ENCODE data around the gene FAM234A. TPM values are rescaled to one million over a fixed set of nuclear protein-coding genes. Genes with fewer than 3 reads are reported as not detected.
A peak's percentile ranks its signal among the peaks of the same experiment; 100 is the strongest.

Gene FAM234A
- total RNA-seq, 4 donors from 2014 or later: 108 to 223 (median 166) TPM

DNA sequence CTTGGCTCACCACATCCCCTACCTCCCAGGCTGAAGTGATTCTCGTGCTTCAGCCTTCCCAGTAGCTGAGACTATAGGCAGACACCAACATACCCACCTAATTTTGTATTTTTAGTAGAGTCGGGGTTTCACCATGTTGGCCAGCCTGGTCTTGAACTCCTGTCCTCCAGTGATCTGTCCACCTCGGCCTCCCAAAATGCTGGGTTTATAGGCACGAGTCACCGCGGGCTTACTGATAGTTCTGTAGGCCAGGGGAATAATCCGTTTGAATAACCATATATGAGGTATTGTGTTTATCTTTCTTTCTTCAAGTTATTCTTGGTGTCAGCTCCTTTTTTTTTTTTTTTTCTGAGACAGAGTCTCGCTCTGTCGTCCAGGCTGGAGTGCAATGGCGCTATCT is 7.7 kb downstream of the FAM234A start:
- Histone ChIP-seq H3K27me3 (no peaks in the 10 kb centered on the region), H3K9me3 (no peaks in the 10 kb centered on the region), H3K4me3 (no peak overlapping the region), H3K36me3 (no peaks in the 10 kb centered on the region), H3K4me1 (peaks cover 0 to 33% (median 0%) of the 10 kb centered on the region in 4 donors), H3K27ac (peak overlapping the region in 1 of 4 donors; percentile 59)
- no peak for DNase-seq
- TF ChIP-seq, protein P1, sequence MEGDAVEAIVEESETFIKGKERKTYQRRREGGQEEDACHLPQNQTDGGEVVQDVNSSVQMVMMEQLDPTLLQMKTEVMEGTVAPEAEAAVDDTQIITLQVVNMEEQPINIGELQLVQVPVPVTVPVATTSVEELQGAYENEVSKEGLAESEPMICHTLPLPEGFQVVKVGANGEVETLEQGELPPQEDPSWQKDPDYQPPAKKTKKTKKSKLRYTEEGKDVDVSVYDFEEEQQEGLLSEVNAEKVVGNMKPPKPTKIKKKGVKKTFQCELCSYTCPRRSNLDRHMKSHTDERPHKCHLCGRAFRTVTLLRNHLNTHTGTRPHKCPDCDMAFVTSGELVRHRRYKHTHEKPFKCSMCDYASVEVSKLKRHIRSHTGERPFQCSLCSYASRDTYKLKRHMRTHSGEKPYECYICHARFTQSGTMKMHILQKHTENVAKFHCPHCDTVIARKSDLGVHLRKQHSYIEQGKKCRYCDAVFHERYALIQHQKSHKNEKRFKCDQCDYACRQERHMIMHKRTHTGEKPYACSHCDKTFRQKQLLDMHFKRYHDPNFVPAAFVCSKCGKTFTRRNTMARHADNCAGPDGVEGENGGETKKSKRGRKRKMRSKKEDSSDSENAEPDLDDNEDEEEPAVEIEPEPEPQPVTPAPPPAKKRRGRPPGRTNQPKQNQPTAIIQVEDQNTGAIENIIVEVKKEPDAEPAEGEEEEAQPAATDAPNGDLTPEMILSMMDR (IDR thresholded peaks at IDR 0.05): no peak
- TF ChIP-seq POLR2A (IDR thresholded peaks at IDR 0.05): no peak

DNA sequence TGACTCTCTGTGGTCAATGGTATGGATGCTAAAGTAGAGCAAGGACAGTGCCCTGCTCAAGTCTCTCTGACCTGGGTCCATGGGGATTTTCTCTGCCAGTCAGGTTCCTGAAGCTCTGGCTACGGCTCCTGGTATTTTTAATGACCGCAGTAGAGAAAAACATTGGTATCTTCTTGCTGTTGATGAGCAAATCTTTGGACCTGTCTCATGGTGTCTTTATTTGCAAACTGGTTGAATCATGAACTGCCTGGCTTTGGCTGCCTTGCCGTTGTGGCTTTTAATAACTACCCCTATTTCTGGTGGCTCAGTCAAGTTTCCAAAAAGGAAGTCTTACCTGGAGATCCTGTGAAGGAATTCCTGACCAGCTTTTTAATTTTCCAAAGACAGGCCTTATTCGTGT is 8.7 kb downstream of the FAM234A start:
- H3K27me3 ChIP-seq: no peaks in the 10 kb centered on the region
- no peak overlapping the region for H3K4me3 ChIP-seq
- DNase-seq: peak in 1 of 3 donors; percentile 1
- H3K4me1 ChIP-seq: peaks cover 0 to 33% (median 0%) of the 10 kb centered on the region in 4 donors
- no peak overlapping the region for H3K27ac ChIP-seq
- no peak for TF ChIP-seq POLR2A (IDR thresholded peaks at IDR 0.05)
- TF ChIP-seq, protein P1 (IDR thresholded peaks at IDR 0.05): no peak
- H3K9me3 ChIP-seq: no peaks in the 10 kb centered on the region
- H3K36me3 ChIP-seq: no peaks in the 10 kb centered on the region

DNA sequence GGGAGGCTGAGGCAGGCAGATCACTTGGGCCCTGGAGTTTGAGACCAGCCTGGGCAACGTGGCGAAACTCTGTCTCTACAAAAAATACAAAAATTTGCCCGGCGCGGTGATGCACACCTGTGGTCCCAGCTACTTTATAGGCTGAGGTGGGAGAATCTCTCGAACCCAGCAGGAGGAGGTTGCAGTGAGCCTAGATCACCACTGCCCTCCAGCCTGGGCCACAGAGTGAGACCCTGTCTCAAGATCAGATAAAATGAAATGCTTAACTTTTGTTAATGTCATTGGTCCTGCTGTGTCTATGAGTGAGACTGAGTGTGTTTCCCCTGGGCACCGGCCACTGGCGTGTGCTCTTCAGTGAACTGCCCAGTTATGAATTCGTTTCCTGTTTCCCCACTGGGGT is 10.5 kb downstream of the FAM234A start:
- Histone ChIP-seq H3K4me3 (no peak overlapping the region), H3K9me3 (no peaks in the 10 kb centered on the region), H3K27me3 (no peaks in the 10 kb centered on the region), H3K27ac (no peak overlapping the region), H3K36me3 (peaks cover 0 to 9% (median 0%) of the 10 kb centered on the region in 3 donors), H3K4me1 (peaks cover 0 to 19% (median 0%) of the 10 kb centered on the region in 4 donors)
- TF ChIP-seq, protein P1 (IDR thresholded peaks at IDR 0.05): no peak
- DNase-seq: peak in 1 of 3 donors; percentile 16

DNA sequence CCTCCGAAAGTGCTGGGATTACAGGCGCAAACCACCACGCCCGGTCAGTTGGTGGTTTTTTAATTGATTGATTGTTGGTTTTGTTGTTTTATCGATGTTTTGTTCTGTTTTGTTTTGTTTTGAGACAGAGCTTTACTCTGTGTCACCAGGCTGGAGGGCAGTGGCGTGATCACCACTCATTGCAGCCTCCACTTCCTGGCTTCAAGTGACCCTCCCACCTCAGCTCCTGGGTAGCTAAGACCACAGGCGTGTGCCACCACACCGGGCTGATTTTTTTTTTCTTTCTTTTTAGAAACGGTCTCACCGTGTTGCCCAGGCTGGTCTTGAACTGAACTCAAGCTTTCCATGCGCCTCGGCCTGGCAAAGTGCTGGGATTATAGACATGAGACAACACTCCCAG is 12.4 kb downstream of the FAM234A start:
- Histone ChIP-seq H3K4me1 (peaks cover 0 to 2% (median 0%) of the 10 kb centered on the region in 4 donors), H3K27me3 (no peaks in the 10 kb centered on the region), H3K27ac (no peak overlapping the region), H3K36me3 (peaks cover 0 to 22% (median 0%) of the 10 kb centered on the region in 3 donors), H3K9me3 (no peaks in the 10 kb centered on the region), H3K4me3 (no peak overlapping the region)
- no peak for DNase-seq
- TF ChIP-seq, protein P1 (IDR thresholded peaks at IDR 0.05): no peak
- TF ChIP-seq POLR2A (IDR thresholded peaks at IDR 0.05): no peak

DNA sequence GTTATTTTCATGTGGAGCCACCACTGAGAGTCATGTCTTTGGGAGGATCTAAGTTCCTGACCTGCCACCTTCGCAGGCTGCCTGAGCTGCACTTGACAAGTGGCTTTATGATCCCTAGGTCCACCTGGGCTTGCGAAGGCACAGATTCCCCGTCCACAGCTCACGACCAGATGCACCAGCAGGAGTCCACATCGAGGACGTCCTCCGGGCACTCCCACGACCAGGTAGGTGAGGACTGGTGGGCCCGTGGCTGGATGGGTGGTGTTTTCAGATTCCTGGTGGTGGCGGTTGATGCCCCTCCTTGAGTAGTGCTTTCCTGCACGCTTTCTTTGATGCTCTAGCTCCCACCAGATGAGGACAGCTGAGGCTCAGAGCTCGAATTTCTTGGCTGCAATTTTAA is 14.8 kb downstream of the FAM234A start:
- Histone ChIP-seq H3K27me3 (no peaks in the 10 kb centered on the region), H3K27ac (no peak overlapping the region), H3K4me3 (no peak overlapping the region), H3K9me3 (no peaks in the 10 kb centered on the region), H3K4me1 (peaks cover 0 to 16% (median 4%) of the 10 kb centered on the region in 4 donors), H3K36me3 (peaks cover 0 to 26% (median 0%) of the 10 kb centered on the region in 3 donors)
- no peak for DNase-seq
- no peak for TF ChIP-seq POLR2A (IDR thresholded peaks at IDR 0.05)
- TF ChIP-seq, protein P1 (IDR thresholded peaks at IDR 0.05): no peak

Data from Peyer's patch (tissue), 4 donors.